GM12864 (cell line): Measurements from ENCODE around the gene FKBP7.
"Not testable (repeated sequence)": the region's sequence is repeated elsewhere in the genome, so short reads cannot be mapped to it uniquely, and the experiment has no call there.

Experiments used
- DNase-seq: peaks from one replicate; pipeline ENCODE4 v3.0.0-alpha.2; 2011; ENCODE audit warnings: low read depth
- H3K4me3 ChIP-seq: 2 replicates; pipeline ENCODE4 v1.5.1; 2011; ENCODE audit warnings: mild to moderate bottlenecking, low read depth, low read length, control low read depth
- TF ChIP-seq, protein P1 (sequence below): IDR thresholded peaks from 2 replicates; pipeline ENCODE4 v1.5.1; 2011; ENCODE audit warnings: low read depth, mild to moderate bottlenecking, moderate library complexity, low read length, control low read depth, inconsistent platforms; ENCODE audit errors: missing control alignments

FKBP7 gene

DNA sequence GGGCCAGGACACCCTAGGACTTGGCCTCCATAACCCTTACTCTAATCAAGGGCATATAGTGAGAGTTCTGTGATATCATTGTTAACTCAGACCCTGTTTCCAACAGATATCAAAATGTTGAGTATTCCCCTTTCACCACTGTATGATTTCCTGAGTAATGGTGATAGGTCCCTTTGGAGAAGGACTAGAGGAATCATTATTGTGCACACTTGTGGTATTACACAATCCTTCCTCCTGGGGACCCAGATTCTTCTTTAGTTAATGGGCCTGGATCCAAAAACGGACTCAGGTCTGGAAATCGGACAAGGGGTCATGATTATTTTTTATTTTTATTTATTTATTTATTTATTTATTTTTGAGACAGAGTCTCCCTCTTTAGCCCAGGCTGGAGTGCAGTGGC, 50.9 kb downstream of the FKBP7 start:
- DNase-seq, result no peak
- H3K4me3 ChIP-seq, result no peak overlapping the region
- TF ChIP-seq, protein P1, sequence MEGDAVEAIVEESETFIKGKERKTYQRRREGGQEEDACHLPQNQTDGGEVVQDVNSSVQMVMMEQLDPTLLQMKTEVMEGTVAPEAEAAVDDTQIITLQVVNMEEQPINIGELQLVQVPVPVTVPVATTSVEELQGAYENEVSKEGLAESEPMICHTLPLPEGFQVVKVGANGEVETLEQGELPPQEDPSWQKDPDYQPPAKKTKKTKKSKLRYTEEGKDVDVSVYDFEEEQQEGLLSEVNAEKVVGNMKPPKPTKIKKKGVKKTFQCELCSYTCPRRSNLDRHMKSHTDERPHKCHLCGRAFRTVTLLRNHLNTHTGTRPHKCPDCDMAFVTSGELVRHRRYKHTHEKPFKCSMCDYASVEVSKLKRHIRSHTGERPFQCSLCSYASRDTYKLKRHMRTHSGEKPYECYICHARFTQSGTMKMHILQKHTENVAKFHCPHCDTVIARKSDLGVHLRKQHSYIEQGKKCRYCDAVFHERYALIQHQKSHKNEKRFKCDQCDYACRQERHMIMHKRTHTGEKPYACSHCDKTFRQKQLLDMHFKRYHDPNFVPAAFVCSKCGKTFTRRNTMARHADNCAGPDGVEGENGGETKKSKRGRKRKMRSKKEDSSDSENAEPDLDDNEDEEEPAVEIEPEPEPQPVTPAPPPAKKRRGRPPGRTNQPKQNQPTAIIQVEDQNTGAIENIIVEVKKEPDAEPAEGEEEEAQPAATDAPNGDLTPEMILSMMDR, result no peak

DNA sequence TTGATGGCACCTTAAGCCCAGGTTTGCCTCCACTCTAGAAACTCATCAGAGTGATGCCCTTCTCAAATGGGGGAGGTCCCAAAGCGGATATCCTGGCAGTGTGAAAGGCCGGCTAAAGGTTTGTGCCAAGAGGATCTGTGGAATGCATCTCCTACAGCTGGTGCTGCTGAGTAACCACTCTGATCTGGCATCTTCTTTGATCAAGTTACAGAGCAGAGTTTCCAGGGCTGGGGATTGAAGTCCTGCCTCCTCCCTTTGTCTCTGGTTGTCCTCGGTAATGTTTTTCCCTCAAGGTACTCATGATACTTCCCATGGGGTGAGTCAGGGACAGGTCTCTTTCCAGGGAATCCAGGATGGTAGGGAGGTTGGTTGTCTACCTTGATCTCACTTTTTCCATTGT, 52.0 kb downstream of the FKBP7 start:
- TF ChIP-seq, protein P1, result no peak
- no peak for DNase-seq
- no peak overlapping the region for H3K4me3 ChIP-seq

DNA sequence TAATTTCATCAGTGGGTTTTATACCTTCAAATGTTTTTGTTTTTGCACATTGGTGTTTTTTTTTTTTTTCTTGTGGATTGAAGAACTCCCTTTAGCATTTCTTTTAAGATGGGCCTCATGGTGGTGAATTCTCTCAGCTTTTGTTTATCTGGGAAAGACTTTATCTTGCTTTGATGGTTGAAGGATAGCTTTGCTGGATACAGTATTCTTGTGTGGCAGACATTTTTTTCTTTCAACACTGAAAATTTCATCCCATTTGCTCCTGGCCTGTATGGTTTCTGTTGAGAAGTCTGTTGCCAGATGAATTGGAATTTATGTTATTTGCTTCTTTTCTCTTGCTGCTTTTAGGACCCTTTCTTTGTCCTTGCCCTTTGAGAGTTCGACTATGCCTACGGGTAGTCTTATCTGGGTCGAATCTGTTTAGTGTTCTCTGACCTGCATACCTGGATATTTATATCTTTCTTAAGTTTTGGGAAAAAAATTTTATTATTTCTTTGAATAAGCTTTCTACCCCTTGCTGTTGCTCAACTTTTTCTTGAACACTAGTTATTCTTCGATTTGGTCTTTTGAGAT, 53.1 kb downstream of the FKBP7 start:
- TF ChIP-seq, protein P1, result no peak
- H3K4me3 ChIP-seq, result no peak overlapping the region
- DNase-seq, result no peak

DNA sequence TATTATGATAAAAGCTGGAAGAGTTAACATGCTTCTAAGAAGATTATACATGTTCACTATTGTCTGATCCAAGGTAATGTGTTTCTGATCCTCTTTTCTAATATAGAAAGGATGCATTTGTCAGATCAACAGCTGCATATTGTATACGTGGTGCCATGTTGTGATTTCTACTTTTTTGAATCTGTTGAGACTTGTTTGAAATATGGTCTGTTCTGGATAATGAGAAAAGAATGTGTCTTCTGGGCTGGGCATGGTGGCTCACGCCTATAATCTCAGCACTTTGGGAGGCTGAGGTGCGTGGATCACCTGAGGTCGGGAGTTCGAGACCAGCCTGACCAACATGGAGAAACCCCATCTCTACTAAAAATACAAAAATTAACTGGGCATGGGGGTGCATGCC, 54.7 kb downstream of the FKBP7 start:
- not testable (repeated sequence) for DNase-seq

DNA sequence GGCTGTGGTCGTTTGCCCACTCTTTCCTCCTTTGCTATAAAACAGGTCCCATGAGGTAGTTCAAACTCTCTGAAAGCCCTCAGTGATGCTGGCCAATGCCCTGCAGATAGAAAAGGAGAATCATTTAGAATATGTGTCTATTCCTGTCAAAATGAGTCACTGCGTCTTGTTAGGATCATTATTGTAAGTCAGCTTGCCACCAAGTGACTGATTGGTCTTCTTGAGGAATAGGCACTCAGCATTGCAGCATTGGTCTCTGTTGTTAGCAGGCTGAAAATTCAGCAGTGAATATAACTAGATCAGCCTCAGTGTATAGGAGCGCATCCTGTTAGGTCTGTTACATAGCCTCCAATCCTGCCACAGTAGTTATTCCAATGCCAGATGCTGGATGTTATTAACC, 56.3 kb downstream of the FKBP7 start:
- no peak for DNase-seq

More for the DNA sequence above, 54.7 kb downstream of the FKBP7 start:
- H3K4me3 ChIP-seq, result not testable (repeated sequence)

DNA sequence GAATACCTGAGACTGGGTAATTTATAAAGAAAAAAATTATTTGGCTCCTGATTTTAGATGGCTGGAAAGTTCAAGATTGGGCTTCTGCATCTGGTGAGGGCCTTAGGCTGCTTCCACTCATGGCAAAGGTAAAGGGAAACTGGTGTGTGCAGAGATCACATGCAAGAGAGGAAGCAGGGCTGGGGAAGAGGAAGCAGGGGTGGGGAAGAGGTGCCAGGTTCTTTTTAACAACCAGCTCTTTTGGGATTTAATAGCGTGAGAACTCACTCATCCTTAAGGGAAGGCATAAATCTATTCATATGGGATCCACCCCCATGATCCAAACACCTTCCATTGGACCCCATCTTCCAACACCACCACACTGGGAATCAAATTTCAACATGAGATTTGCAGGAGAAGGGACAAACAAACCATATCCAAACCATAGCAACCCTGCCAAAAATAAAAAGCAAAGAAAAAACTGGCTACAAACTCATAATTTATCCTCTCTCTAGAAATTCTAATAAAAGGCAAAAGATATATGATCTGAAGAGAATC, 57.9 kb downstream of the FKBP7 start:
- no peak for DNase-seq
- no peak overlapping the region for H3K4me3 ChIP-seq
- TF ChIP-seq, protein P1, result no peak

More for the DNA sequence above, 56.3 kb downstream of the FKBP7 start:
- H3K4me3 ChIP-seq, result no peak overlapping the region
- TF ChIP-seq, protein P1, result no peak

DNA sequence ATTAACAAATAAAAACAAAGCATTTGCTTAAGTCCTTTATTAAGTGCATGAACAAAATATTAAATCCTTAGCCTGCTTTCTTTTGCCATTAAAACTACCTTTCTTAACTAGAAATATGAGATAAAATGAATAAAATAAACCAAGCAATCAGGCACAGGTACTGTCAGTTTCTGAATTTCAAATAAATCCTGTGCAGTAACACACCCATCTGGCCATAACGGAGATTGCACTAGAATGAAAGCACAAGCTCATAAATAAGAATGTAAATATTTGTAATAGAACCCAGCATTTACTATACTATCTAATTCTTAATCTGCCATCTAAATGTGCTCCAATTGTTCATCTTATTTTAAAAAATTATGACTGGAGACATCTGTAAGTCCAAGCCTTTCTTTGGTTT, 59.3 kb downstream of the FKBP7 start:
- TF ChIP-seq, protein P1, result peak; percentile 19
- no peak for DNase-seq
- no peak overlapping the region for H3K4me3 ChIP-seq
